Sigmoid colon (tissue), 7 donors: ENCODE data around the gene HHATL. TPM values are rescaled to one million over a fixed set of nuclear protein-coding genes. Genes with fewer than 3 reads are reported as not detected.
A peak's percentile ranks its signal among the peaks of the same experiment; 100 is the strongest.

ENCODE experiments used
- DNase-seq: peaks from one replicate; pipeline ENCODE4 v3.0.0-alpha.2; 2019
- H3K27ac ChIP-seq, 4 donors: fragments of 200-600 bp; sonication (generic); one replicate each; pipeline ENCODE4 v1.5.1; 2016 to 2019; ENCODE audit warnings: mild to moderate bottlenecking in 1 of 4
- H3K27me3 ChIP-seq, 3 donors: fragments of 200-600 bp; sonication (generic); one replicate each; pipeline ENCODE4 v1.5.1; 2019; ENCODE audit warnings: mild to moderate bottlenecking in 1 of 3
- H3K36me3 ChIP-seq, 4 donors: fragments of 200-600 bp; sonication (generic); one replicate each; pipeline ENCODE4 v1.5.1; 2016 to 2019
- H3K4me1 ChIP-seq, 4 donors: fragments of 200-600 bp; sonication (generic); one replicate each; pipeline ENCODE4 v1.5.1; 2017 to 2019
- H3K4me3 ChIP-seq, 4 donors: fragments of 200-600 bp; sonication (generic); one replicate each; pipeline ENCODE4 v1.5.1; 2017 to 2019; ENCODE audit warnings: mild to moderate bottlenecking in 2 of 4, moderate library complexity in 1 of 4
- H3K9me3 ChIP-seq, 4 donors: fragments of 200-600 bp in 3 of 4; sonication (generic) in 3 of 4; one replicate each; pipeline versions ENCODE4 v1.5.1 to v1.6.1; 2013 to 2019
- CTCF ChIP-seq, 4 experiments: fragments of 450-650 bp in 3 of 4; fragments of 200-600 bp in 1 of 4; IDR thresholded peaks; one replicate each; pipeline ENCODE4 v1.5.1; 2016 to 2019; ENCODE audit warnings: antibody characterized with exemption in 4 of 4, mild to moderate bottlenecking in 3 of 4, moderate library complexity in 2 of 4
- EP300 ChIP-seq, 4 donors: sonication (generic); formaldehyde crosslinking; IDR thresholded peaks; one replicate each; pipeline ENCODE4 v1.6.1; 2017; ENCODE audit warnings: antibody characterized with exemption in 4 of 4
- POLR2A ChIP-seq, 2 donors: fragments of 450-650 bp; IDR thresholded peaks; one replicate each; pipeline ENCODE4 v1.6.1; 2016; ENCODE audit warnings: antibody characterized with exemption in 2 of 2, mild to moderate bottlenecking in 2 of 2, moderate library complexity in 2 of 2
- POLR2AphosphoS5 ChIP-seq, 4 donors: sonication (generic); formaldehyde crosslinking; IDR thresholded peaks; one replicate each; pipeline ENCODE4 v1.6.1; 2017; ENCODE audit warnings: antibody characterized with exemption in 4 of 4
- WGBS, 2 donors: extraction: QIAGEN DNeasy Blood & Tissue Kit; methylation state at CpG; one replicate each; pipeline ENCODE4 v1.1.7; 2013; 5-methylcytosine and 5-hydroxymethylcytosine counted together
- intact Hi-C: fragments of 100-400 bp; cut with DNase I; formaldehyde crosslinking; loops from one replicate; pipeline ENCODE4 v1.15.1; 2023
- polyA plus RNA-seq, 3 donors: library from polyadenylated mRNA; stranded (reverse); fragments of 200-250 nt; gene quantifications; one replicate each; pipeline ENCODE4 v1.2.3, GENCODE V29; 2013
- total RNA-seq, 4 donors: library from RNA; depleted of rRNA; stranded (reverse); fragments of >200 nt; gene quantifications; one replicate each; pipeline ENCODE4 v1.1.0, GENCODE V29; 2016
- donor health status: healthy with polysubstance abuse.
- donor health status: Bipolar disorder and iron deficiency.
- donor health status: healthy.

The HHATL gene
- total and polyA plus RNA-seq, 7 donors, result 0.31 to 1.4 TPM; not detected in 5

DNA sequence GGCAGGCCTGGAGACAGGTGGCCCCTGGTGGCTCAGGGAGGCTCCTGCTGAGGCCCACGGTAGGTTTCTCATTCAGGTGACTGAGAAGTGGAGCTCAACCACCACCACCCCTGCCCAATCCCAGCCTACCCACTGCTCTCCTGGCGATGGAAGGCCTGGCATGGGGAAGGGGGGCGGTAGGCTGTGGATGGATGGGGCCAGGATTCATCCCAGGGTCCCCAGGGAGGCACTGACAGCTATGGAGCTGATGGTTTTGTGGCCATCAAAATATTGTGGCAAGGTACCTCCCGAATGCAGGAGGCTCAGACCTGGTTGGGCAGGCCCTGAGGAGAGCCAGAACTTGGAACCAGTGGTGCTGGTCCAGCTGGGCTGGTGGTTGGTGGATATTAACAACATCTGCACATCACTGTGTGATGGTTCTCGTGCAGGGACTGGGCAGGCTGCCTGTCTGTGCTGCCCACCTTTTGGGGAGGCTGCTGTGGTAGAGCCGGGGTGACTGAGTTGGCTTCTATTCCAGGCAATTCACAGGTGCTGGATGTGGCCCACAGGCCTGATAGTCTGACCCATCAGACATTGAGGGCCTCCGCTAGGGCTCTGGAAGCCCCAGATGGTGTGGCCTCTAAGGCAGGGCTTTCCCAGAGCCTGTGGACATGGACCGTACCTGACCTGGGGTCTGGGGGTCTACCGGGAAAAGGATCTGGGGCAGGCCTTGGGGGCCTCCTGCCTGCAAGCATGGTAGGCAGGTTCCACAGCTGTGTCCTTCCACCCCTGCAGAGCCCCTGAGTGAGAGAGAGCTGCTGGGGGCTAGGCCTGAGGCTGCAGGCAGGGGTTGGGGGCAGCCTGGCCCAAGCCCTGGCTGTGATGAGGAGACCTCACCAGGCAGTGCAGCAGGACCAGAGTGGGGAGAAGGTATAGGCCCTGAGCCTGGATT lies 45.7 kb downstream of the HHATL start:
- H3K9me3 ChIP-seq, result no peaks in the 10 kb centered on the region
- peaks cover 0 to 26% (median 4%) of the 10 kb centered on the region in 4 donors for H3K36me3 ChIP-seq
- H3K4me3 ChIP-seq, result no peak overlapping the region
- no peaks in the 10 kb centered on the region for H3K27me3 ChIP-seq
- TF ChIP-seq CTCF (IDR thresholded peaks at IDR 0.05) (no peak), POLR2AphosphoS5 (IDR thresholded peaks at IDR 0.05) (no peak), POLR2A (IDR thresholded peaks at IDR 0.05) (no peak), EP300 (IDR thresholded peaks at IDR 0.05) (no peak)
- intact Hi-C loops, result loop anchor here (1.0 kb wide), 1 partner anchor 88 kb away; no protein-coding TSS in a partner anchor
- no peak for DNase-seq
- H3K27ac ChIP-seq, result peak overlapping the region; percentile 93 to 98 (median 96)
- H3K4me1 ChIP-seq, result peaks cover 0 to 78% (median 64%) of the 10 kb centered on the region in 4 donors
- 91 to 92% methylated on average over 9 of the region's 9 CpGs for WGBS, 2 donors

DNA sequence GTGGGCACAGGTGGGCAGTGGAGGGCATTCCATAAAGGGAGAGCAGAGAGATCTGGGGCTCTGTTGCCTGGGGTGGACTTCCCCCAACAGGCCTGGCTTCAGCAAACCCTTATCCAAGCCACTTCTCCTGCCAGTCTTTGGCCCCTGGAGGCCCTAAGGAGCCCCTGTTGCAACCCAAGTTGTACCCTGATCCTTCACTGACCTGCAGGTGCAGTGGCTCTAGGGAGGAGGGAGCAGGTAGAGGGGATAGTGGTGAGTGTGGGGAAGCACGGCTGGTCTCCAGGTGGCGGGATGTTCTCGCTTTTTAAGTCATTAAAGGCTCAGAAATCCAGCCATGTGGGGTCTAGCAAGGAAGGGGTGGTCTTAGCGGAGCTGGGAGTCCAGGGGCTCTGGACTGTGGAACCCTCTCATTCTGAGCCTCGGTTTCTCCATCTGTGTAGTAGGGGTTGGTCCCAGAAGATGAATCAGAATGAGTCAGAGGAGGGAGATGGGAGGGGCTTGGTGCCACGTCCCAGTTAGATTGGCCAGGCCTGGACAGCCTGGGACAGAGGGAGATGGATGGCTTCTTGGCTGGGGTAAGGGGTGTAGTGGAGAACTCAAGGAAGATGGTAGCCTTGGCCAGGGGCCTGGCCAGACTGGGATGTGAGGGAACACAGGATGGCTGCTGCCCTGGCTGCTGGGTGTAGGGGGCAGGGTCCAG lies 46.5 kb downstream of the HHATL start:
- TF ChIP-seq CTCF (IDR thresholded peaks at IDR 0.05) (no peak), POLR2A (IDR thresholded peaks at IDR 0.05) (no peak), EP300 (IDR thresholded peaks at IDR 0.05) (no peak), POLR2AphosphoS5 (IDR thresholded peaks at IDR 0.05) (no peak)
- Histone ChIP-seq H3K36me3 (peaks cover 0 to 20% (median 4%) of the 10 kb centered on the region in 4 donors), H3K27ac (peak overlapping the region; percentile 93 to 98 (median 96)), H3K4me3 (peak overlapping the region in 2 of 4 donors; percentile 74 to 93), H3K27me3 (no peaks in the 10 kb centered on the region), H3K9me3 (no peaks in the 10 kb centered on the region), H3K4me1 (peaks cover 0 to 86% (median 72%) of the 10 kb centered on the region in 4 donors)
- 86 to 87% methylated on average over 6 of the region's 6 CpGs for WGBS, 2 donors
- intact Hi-C loops, result loop anchor here (1.0 kb wide), 1 partner anchor 89 kb away; no protein-coding TSS in a partner anchor
- DNase-seq, result no peak

GRCh38 chr3:42655331-42655888 lies 47.2 kb downstream of the HHATL start:
- H3K27ac ChIP-seq, result peak overlapping the region; percentile 93 to 98 (median 96)
- DNase-seq, result peak; percentile 83
- TF ChIP-seq POLR2AphosphoS5 (IDR thresholded peaks at IDR 0.05) (no peak), POLR2A (IDR thresholded peaks at IDR 0.05) (no peak), CTCF (IDR thresholded peaks at IDR 0.05) (no peak), EP300 (IDR thresholded peaks at IDR 0.05) (no peak)
- H3K27me3 ChIP-seq, result no peaks in the 10 kb centered on the region
- H3K4me1 ChIP-seq, result peaks cover 0 to 90% (median 76%) of the 10 kb centered on the region in 4 donors
- H3K4me3 ChIP-seq, result peak overlapping the region; percentile 74 to 96 (median 93)
- intact Hi-C loops, result no loop called here
- 46 to 67% methylated on average over 4 of the region's 4 CpGs for WGBS, 2 donors
- H3K9me3 ChIP-seq, result no peaks in the 10 kb centered on the region
- peaks cover 0 to 24% (median 4%) of the 10 kb centered on the region in 4 donors for H3K36me3 ChIP-seq

DNA sequence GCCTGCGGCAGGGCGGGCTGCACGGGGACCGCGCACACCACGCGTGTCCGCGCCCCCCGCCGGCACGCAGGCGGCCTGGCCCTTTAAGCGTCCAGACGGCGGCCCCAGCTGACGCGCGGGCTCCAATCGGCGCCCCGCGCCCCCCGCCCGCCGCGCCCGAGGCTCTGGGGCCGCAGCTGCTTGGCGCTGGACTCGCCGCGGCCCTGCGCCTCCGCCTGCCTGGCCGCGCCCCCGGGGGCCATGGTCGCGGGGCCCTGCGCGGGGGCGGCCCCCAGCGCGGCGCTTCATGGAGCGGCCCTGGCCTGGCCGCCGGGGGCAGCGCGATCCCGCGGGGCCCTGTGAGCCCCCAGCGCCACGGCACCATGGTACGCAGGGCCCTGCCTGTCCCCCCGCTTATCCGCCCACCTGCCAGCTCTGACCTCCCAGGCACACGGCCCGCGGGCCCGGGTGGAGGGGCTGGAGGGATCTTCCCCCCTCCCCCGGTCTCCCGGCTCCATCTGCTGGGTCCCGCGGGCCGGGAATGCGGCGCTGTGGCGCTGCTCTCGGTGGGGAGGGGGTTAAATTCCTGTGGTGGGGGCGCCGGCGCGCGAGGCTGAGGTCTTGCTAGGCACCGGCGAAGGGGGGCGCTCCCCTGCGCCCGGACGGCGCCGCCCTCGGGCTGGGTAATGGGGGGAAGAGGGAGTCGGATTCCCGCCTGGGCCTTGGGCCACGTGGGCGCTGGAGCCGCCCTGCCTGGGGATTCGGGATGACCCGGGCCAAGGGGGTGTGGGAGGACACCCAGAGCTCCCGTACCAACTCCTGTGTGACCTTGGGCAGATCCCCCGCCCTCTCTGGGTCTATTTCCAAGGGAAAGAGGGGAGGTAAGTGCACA lies 48.0 kb downstream of the HHATL start:
- Histone ChIP-seq H3K4me3 (peak overlapping the region; percentile 74 to 96 (median 93)), H3K36me3 (peaks cover 0 to 24% (median 4%) of the 10 kb centered on the region in 4 donors), H3K4me1 (peaks cover 0 to 89% (median 75%) of the 10 kb centered on the region in 4 donors), H3K27ac (peak overlapping the region; percentile 93 to 98 (median 96)), H3K9me3 (no peaks in the 10 kb centered on the region), H3K27me3 (no peaks in the 10 kb centered on the region)
- no peak for TF ChIP-seq EP300 (IDR thresholded peaks at IDR 0.05)
- no peak for TF ChIP-seq CTCF (IDR thresholded peaks at IDR 0.05)
- TF ChIP-seq POLR2A (IDR thresholded peaks at IDR 0.05), result no peak
- peak in 2 of 4 donors; percentile 18 to 50 for TF ChIP-seq POLR2AphosphoS5 (IDR thresholded peaks at IDR 0.05)
- intact Hi-C loops, result loop anchor here (5.0 kb wide), 1 partner anchor 72 kb away; the partner anchor contains the start of gene SEC22C
- 1 to 3% methylated on average over 94 of the region's 94 CpGs for WGBS, 2 donors
- peak; percentile 88 for DNase-seq
